Measurements from ENCODE around the gene ITPR1.

GRCh38 chr3:4797201-4797705 lies 304.1 kb downstream of the ITPR1 start:
- no peak for TF ChIP-seq CTCF (IDR thresholded peaks at IDR 0.05; ENCODE audit: low read length)
- no peak for TF ChIP-seq EZH2 (IDR thresholded peaks at IDR 0.05; ENCODE audit: borderline replicate concordance, low read length)
